PC-3 (cell line): ENCODE data around the gene OR8J1. TPM values are rescaled to one million over a fixed set of nuclear protein-coding genes. Genes with fewer than 3 reads are reported as not detected.

Experiments
- ATAC-seq: fragments of 200-7000 bp; cut with Tn5 transposase; 2 replicates; pipeline ENCODE4 v1.9.1; 2020; ENCODE audit warnings: mild to moderate bottlenecking, moderate library complexity
- BruUV-seq: library from RNA; stranded (reverse); fragments of 400-500 nt; replicated peaks from 2 replicates; lab custom pipeline; 2021; lab: Mats Ljungman, UMichigan
- CTCF ChIA-PET: fragments of 300-600 bp; sonication (Branson Sonifier 250); formaldehyde crosslinking; loops from one replicate; lab custom pipeline; 2022; ENCODE audit warnings: antibody characterized with exemption; lab: Charles Lee
- POLR2A ChIA-PET: fragments of 300-600 bp; sonication (Branson Sonifier 250); formaldehyde crosslinking; loops from one replicate; lab custom pipeline; 2022; ENCODE audit warnings: antibody characterized with exemption; ENCODE audit not compliant: unreplicated experiment; lab: Charles Lee
- DNase-seq: peaks from one replicate; pipeline ENCODE4 v3.0.0-alpha.2; 2015
- H2AFZ ChIP-seq: fragments of 300-600 bp; sonication (generic); 2 replicates; pipeline ENCODE4 v1.6.0; 2016; ENCODE audit warnings: antibody characterized with exemption, low read length
- H3F3A ChIP-seq: fragments of 300-600 bp; sonication (generic); one replicate; pipeline ENCODE4 v1.6.0; 2017; ENCODE audit warnings: antibody characterized with exemption, low read length, control low read depth, mild to moderate bottlenecking; ENCODE audit not compliant: unreplicated experiment
- H3K27ac ChIP-seq: fragments of 300-600 bp; sonication (generic); 2 replicates; pipeline ENCODE4 v1.5.1; 2016; ENCODE audit warnings: mild to moderate bottlenecking, low read length
- H3K27me3 ChIP-seq: fragments of 300-600 bp; sonication (generic); 2 replicates; pipeline ENCODE4 v1.6.1; 2016; ENCODE audit warnings: low read length, mixed read lengths
- H3K36me3 ChIP-seq: fragments of 300-600 bp; sonication (generic); 2 replicates; pipeline ENCODE4 v1.6.1; 2016; ENCODE audit warnings: low read depth, mixed run types, low read length, mixed read lengths
- H3K4me1 ChIP-seq: fragments of 300-600 bp; sonication (generic); 2 replicates; pipeline ENCODE4 v1.5.1; 2016; ENCODE audit warnings: low read length; ENCODE audit not compliant: insufficient read depth
- H3K4me2 ChIP-seq: fragments of 300-600 bp; sonication (generic); 2 replicates; pipeline ENCODE4 v1.6.0; 2016; ENCODE audit warnings: low read length
- H3K4me3 ChIP-seq: fragments of 300-600 bp; sonication (generic); 2 replicates; pipeline ENCODE4 v1.5.1; 2016; ENCODE audit warnings: mild to moderate bottlenecking, low read length, mixed read lengths
- H3K79me2 ChIP-seq: fragments of 300-600 bp; sonication (generic); 2 replicates; pipeline ENCODE4 v1.6.1; 2017; ENCODE audit warnings: low read length, mixed read lengths
- H3K9ac ChIP-seq: fragments of 300-600 bp; sonication (generic); 2 replicates; pipeline ENCODE4 v1.6.0; 2016; ENCODE audit warnings: mild to moderate bottlenecking, low read length
- H3K9me2 ChIP-seq: fragments of 300-600 bp; sonication (generic); replicated peaks from 2 replicates; pipeline ENCODE4 v1.6.1; 2016; ENCODE audit warnings: mixed run types, low read length, mixed read lengths
- H3K9me3 ChIP-seq: fragments of 300-600 bp; sonication (generic); 2 replicates; pipeline ENCODE4 v1.6.1; 2016; ENCODE audit warnings: low read length, mixed read lengths
- H4K20me1 ChIP-seq: fragments of 300-600 bp; sonication (generic); 2 replicates; pipeline ENCODE4 v1.6.1; 2016; ENCODE audit warnings: low read length, mixed read lengths
- EZH2 ChIP-seq: fragments of 300-600 bp; sonication (generic); IDR thresholded peaks from one replicate; pipeline ENCODE4 v1.6.1; 2017; ENCODE audit warnings: antibody characterized with exemption, mild to moderate bottlenecking, low read length; ENCODE audit not compliant: unreplicated experiment
- EZH2phosphoT487 ChIP-seq: fragments of 300-600 bp; sonication (generic); IDR thresholded peaks from 2 replicates; pipeline ENCODE4 v1.6.1; 2018; ENCODE audit warnings: mild to moderate bottlenecking, antibody characterized with exemption, low read length, borderline replicate concordance
- intact Hi-C: fragments of 100-400 bp; cut with micrococcal nuclease; formaldehyde crosslinking; loops from 2 replicates; pipeline ENCODE4 v1.9.0; 2023
- total RNA-seq: library from RNA; depleted of rRNA; stranded (reverse); fragments of >200 nt; gene quantifications from 2 replicates; pipeline ENCODE4 v1.2.3, GENCODE V29; 2014
- TF ChIP-seq, protein P1 (sequence below): fragments of 300-600 bp; sonication (generic); conservative IDR thresholded peaks from 2 replicates; pipeline ENCODE4 v1.5.1; 2017; ENCODE audit warnings: antibody characterized with exemption, low read depth, mild to moderate bottlenecking, low read length

OR8J1 gene
- total RNA-seq, 1 experiment from 2014 or later: not detected

GRCh38 chr11:56331861-56332491, 22.1 kb upstream of the OR8J1 start:
- H3K4me1 ChIP-seq: no peaks in the 10 kb centered on the region
- no TSS peak for BruUV-seq
- H3F3A ChIP-seq: no peaks in the 10 kb centered on the region
- H4K20me1 ChIP-seq: no peaks in the 10 kb centered on the region
- H2AFZ ChIP-seq: no peak overlapping the region
- no peak overlapping the region for H3K4me3 ChIP-seq
- DNase-seq (no peak), ATAC-seq (no peak)
- H3K27ac ChIP-seq: no peak overlapping the region
- peaks cover 13% of the 10 kb centered on the region for H3K9me3 ChIP-seq
- H3K36me3 ChIP-seq: no peaks in the 10 kb centered on the region
- H3K79me2 ChIP-seq: no peaks in the 10 kb centered on the region
- POLR2A ChIA-PET: no interaction called here
- H3K4me2 ChIP-seq: no peak overlapping the region; the same call in 1 of the 2 replicates
- CTCF ChIA-PET: no interaction called here
- TF ChIP-seq EZH2: no peak
- TF ChIP-seq, protein P1, sequence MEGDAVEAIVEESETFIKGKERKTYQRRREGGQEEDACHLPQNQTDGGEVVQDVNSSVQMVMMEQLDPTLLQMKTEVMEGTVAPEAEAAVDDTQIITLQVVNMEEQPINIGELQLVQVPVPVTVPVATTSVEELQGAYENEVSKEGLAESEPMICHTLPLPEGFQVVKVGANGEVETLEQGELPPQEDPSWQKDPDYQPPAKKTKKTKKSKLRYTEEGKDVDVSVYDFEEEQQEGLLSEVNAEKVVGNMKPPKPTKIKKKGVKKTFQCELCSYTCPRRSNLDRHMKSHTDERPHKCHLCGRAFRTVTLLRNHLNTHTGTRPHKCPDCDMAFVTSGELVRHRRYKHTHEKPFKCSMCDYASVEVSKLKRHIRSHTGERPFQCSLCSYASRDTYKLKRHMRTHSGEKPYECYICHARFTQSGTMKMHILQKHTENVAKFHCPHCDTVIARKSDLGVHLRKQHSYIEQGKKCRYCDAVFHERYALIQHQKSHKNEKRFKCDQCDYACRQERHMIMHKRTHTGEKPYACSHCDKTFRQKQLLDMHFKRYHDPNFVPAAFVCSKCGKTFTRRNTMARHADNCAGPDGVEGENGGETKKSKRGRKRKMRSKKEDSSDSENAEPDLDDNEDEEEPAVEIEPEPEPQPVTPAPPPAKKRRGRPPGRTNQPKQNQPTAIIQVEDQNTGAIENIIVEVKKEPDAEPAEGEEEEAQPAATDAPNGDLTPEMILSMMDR: no peak
- TF ChIP-seq EZH2phosphoT487: no peak
- intact Hi-C loops: no loop called here
- H3K9me2 ChIP-seq: no peaks in the 10 kb centered on the region
- H3K27me3 ChIP-seq: no peaks in the 10 kb centered on the region
- no peak overlapping the region for H3K9ac ChIP-seq

- H4K20me1 ChIP-seq: no peaks in the 10 kb centered on the region
- H3K9me3 ChIP-seq: peaks cover 16% of the 10 kb centered on the region
- no peak overlapping the region for H3K9ac ChIP-seq
- no peaks in the 10 kb centered on the region for H3K27me3 ChIP-seq
- H3K4me2 ChIP-seq: no peak overlapping the region
- no peaks in the 10 kb centered on the region for H3K4me1 ChIP-seq
- ATAC-seq: no peak
- no peak overlapping the region for H2AFZ ChIP-seq
- DNase-seq: no peak
- no peaks in the 10 kb centered on the region for H3K79me2 ChIP-seq
- no peaks in the 10 kb centered on the region for H3F3A ChIP-seq
- ChIA-PET POLR2A (no interaction called here), CTCF (no interaction called here)
- intact Hi-C loops: no loop called here
- TF ChIP-seq EZH2phosphoT487 (no peak), EZH2 (no peak)
- TF ChIP-seq, protein P1: no peak
- no peak overlapping the region for H3K4me3 ChIP-seq
- no TSS peak for BruUV-seq
- H3K9me2 ChIP-seq: no peaks in the 10 kb centered on the region
- no peak overlapping the region for H3K27ac ChIP-seq
- H3K36me3 ChIP-seq: no peaks in the 10 kb centered on the region
These were observed 20.9 kb upstream of the OR8J1 start for GRCh38 chr11:56333156-56333555.

- Histone ChIP-seq H3K27ac (no peak overlapping the region), H2AFZ (no peak overlapping the region), H3K9ac (no peak overlapping the region), H3K4me2 (no peak overlapping the region), H4K20me1 (no peaks in the 10 kb centered on the region), H3K79me2 (no peaks in the 10 kb centered on the region), H3K9me2 (no peaks in the 10 kb centered on the region), H3K27me3 (no peaks in the 10 kb centered on the region), H3K9me3 (peaks cover 29% of the 10 kb centered on the region; the same call in 1 of the 2 replicates), H3K4me3 (no peak overlapping the region), H3K4me1 (no peaks in the 10 kb centered on the region), H3F3A (no peaks in the 10 kb centered on the region), H3K36me3 (no peaks in the 10 kb centered on the region)
- no peak for TF ChIP-seq EZH2
- no peak for TF ChIP-seq EZH2phosphoT487
- TF ChIP-seq, protein P1: no peak
- intact Hi-C loops: no loop called here
- CTCF ChIA-PET: no interaction called here
- POLR2A ChIA-PET: no interaction called here
- ATAC-seq (no peak), DNase-seq (no peak)
- no TSS peak for BruUV-seq
These were observed 13.8 kb upstream of the OR8J1 start for GRCh38 chr11:56340289-56340688.
